HepG2 (cell line): ENCODE results near the gene ODAD4. TPM values are rescaled to one million over a fixed set of nuclear protein-coding genes. Genes with fewer than 3 reads are reported as not detected.
A peak's percentile ranks its signal among the peaks of the same experiment; 100 is the strongest.

ENCODE experiments used
- ASH2L ChIP-seq: fragments of 300-600, 200-600 bp; sonication (generic); IDR thresholded peaks from 2 replicates; pipeline ENCODE4 v1.7.0; 2017; ENCODE audit warnings: low read depth, mild to moderate bottlenecking, moderate library complexity, mixed read lengths, low read length; ENCODE audit not compliant: insufficient read length
- ESRRA ChIP-seq: sonication (generic); formaldehyde crosslinking; IDR thresholded peaks from 2 replicates; pipeline ENCODE4 v1.5.1; 2020; ENCODE audit warnings: mild to moderate bottlenecking, low read depth, missing genetic modification reagents
- FOSL2 ChIP-seq: sonication (generic); formaldehyde crosslinking; IDR thresholded peaks from 2 replicates; pipeline ENCODE4 v1.4.0; 2020; ENCODE audit warnings: missing genetic modification reagents
- GTF2F1 ChIP-seq: fragments of 150-350 bp; IDR thresholded peaks from 2 replicates; pipeline ENCODE4 v1.6.1; 2014; ENCODE audit warnings: low read length
- HNF1A ChIP-seq, 2 experiments: sonication (generic) in 1 of 2; formaldehyde crosslinking in 1 of 2; IDR thresholded peaks; 2 replicates each; pipeline versions ENCODE4 v1.4.0 to v1.6.1; 2016 to 2020; ENCODE audit warnings: borderline replicate concordance in 1 of 2, low read depth in 1 of 2, mild to moderate bottlenecking in 1 of 2, missing genetic modification reagents in 1 of 2
- KAT7 ChIP-seq: IDR thresholded peaks from 2 replicates; pipeline ENCODE4 v1.6.1; 2018; ENCODE audit warnings: borderline replicate concordance, missing compliant biosample characterization
- MXI1 ChIP-seq: IDR thresholded peaks from 3 replicates; pipeline ENCODE4 v1.6.1; 2012; ENCODE audit warnings: low read depth, low read length, inconsistent platforms, borderline replicate concordance
- NCOR1 ChIP-seq: fragments of 200-600 bp; sonication (generic); IDR thresholded peaks from 2 replicates; pipeline ENCODE4 v1.7.0; 2017; ENCODE audit warnings: antibody characterized with exemption, low read length, borderline replicate concordance
- NFATC3 ChIP-seq: sonication (generic); formaldehyde crosslinking; IDR thresholded peaks from 2 replicates; pipeline ENCODE4 v1.5.1; 2020; ENCODE audit warnings: mild to moderate bottlenecking, missing genetic modification reagents
- PCBP2 ChIP-seq: fragments of 200-400 bp; formaldehyde crosslinking; optimal IDR thresholded peaks from 2 replicates; pipeline ENCODE3; 2018; ENCODE audit warnings: low read length, low read depth; ENCODE audit not compliant: poor library complexity, severe bottlenecking
- PHF21A ChIP-seq: sonication (generic); formaldehyde crosslinking; IDR thresholded peaks from 2 replicates; pipeline ENCODE4 v1.5.0; 2020; ENCODE audit warnings: mild to moderate bottlenecking, missing genetic modification reagents
- REXO4 ChIP-seq: sonication (generic); formaldehyde crosslinking; IDR thresholded peaks from 2 replicates; pipeline ENCODE4 v1.8.0; 2022; ENCODE audit warnings: missing genetic modification reagents, mild to moderate bottlenecking, borderline replicate concordance
- SNAPC5 ChIP-seq: sonication (generic); formaldehyde crosslinking; IDR thresholded peaks from 2 replicates; pipeline ENCODE4 v1.8.1; 2023; ENCODE audit warnings: mild to moderate bottlenecking, missing genetic modification reagents, borderline replicate concordance
- ZKSCAN5 ChIP-seq: sonication (generic); formaldehyde crosslinking; IDR thresholded peaks from 2 replicates; pipeline ENCODE4 v1.5.1; 2020; ENCODE audit warnings: mild to moderate bottlenecking, missing genetic modification reagents
- ZNF207 ChIP-seq: fragments of 450-650 bp; IDR thresholded peaks from 2 replicates; pipeline ENCODE4 v1.6.1; 2016; ENCODE audit warnings: antibody characterized with exemption, borderline replicate concordance
- ZNF225 ChIP-seq: sonication (generic); formaldehyde crosslinking; IDR thresholded peaks from 2 replicates; pipeline ENCODE4 v1.4.0; 2020; ENCODE audit warnings: mild to moderate bottlenecking, missing genetic modification reagents
- ZNF264 ChIP-seq: sonication (generic); formaldehyde crosslinking; IDR thresholded peaks from 2 replicates; pipeline ENCODE4 v1.4.0; 2020; ENCODE audit warnings: missing genetic modification reagents
- ZNF367 ChIP-seq: sonication (generic); formaldehyde crosslinking; IDR thresholded peaks from 2 replicates; pipeline ENCODE4 v1.4.0; 2020; ENCODE audit warnings: missing genetic modification reagents, borderline replicate concordance
- ZNF382 ChIP-seq: sonication (generic); formaldehyde crosslinking; IDR thresholded peaks from 2 replicates; pipeline ENCODE4 v1.5.0; 2020; ENCODE audit warnings: missing genetic modification reagents, mild to moderate bottlenecking, borderline replicate concordance
- ZNF550 ChIP-seq: sonication (generic); formaldehyde crosslinking; IDR thresholded peaks from 2 replicates; pipeline ENCODE4 v1.4.0; 2020; ENCODE audit warnings: mild to moderate bottlenecking, missing genetic modification reagents, borderline replicate concordance
- ZNF660 ChIP-seq: sonication (generic); formaldehyde crosslinking; IDR thresholded peaks from 2 replicates; pipeline ENCODE4 v1.5.1; 2020; ENCODE audit warnings: mild to moderate bottlenecking, low read depth, missing genetic modification reagents, borderline replicate concordance
- polyA plus RNA-seq, 8 experiments: library from polyadenylated mRNA; depleted of rRNA in 3 of 8; stranded (reverse) in 7 of 8; unstranded in 1 of 8; fragments of >200 nt; fragmentation: Illumina TruSeq in 4 of 8; extraction: Trizol in 4 of 8; gene quantifications; 2 replicates each; pipeline versions ENCODE4 v1.2.1 to v1.2.3, GENCODE V29; 2011 to 2016; ENCODE audit warnings: low read depth in 4 of 8, missing spikeins in 1 of 8, mixed read lengths in 1 of 8; ENCODE audit not compliant: insufficient read depth in 1 of 8
- total RNA-seq, 5 experiments: library from RNA; depleted of rRNA; stranded (reverse); fragments of >200 nt; fragmentation: Illumina TruSeq; extraction: Trizol; gene quantifications; 2 replicates each; pipeline ENCODE4 v1.2.3, GENCODE V29; 2016; ENCODE audit warnings: low read depth in 1 of 5
- TF ChIP-seq, protein P1 (sequence below): IDR thresholded peaks from 2 replicates; pipeline ENCODE4 v1.6.1; 2016
- TF ChIP-seq, protein P2 (sequence below): sonication (generic); formaldehyde crosslinking; IDR thresholded peaks from 2 replicates; pipeline ENCODE4 v1.4.0; 2020; ENCODE audit warnings: missing genetic modification reagents

The ODAD4 gene
- total and polyA plus RNA-seq, 2 of the 13 experiments (the other 11 are each of a cell fraction or from before 2014, with no cell fraction given) = 0.48 to 0.53 TPM

- TF ChIP-seq, protein P1, sequence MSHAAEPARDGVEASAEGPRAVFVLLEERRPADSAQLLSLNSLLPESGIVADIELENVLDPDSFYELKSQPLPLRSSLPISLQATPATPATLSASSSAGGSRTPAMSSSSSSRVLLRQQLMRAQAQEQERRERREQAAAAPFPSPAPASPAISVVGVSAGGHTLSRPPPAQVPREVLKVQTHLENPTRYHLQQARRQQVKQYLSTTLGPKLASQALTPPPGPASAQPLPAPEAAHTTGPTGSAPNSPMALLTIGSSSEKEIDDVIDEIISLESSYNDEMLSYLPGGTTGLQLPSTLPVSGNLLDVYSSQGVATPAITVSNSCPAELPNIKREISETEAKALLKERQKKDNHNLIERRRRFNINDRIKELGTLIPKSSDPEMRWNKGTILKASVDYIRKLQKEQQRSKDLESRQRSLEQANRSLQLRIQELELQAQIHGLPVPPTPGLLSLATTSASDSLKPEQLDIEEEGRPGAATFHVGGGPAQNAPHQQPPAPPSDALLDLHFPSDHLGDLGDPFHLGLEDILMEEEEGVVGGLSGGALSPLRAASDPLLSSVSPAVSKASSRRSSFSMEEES (CRISPR knock-in tag) = no peak
- no peak for TF ChIP-seq PCBP2
- no peak for TF ChIP-seq ASH2L
- peak; percentile 75; the same call in 1 of the 2 replicates for TF ChIP-seq ESRRA (CRISPR knock-in tag)
- no peak for TF ChIP-seq ZKSCAN5 (CRISPR knock-in tag)
- no peak for TF ChIP-seq SNAPC5 (CRISPR knock-in tag)
- TF ChIP-seq ZNF207 = no peak
- 0 out of 2 replicates have a peak, but pooled peaks have one; percentile 26 for TF ChIP-seq ZNF550 (CRISPR knock-in tag)
- 0 out of 2 replicates have a peak, but pooled peaks have one; percentile 16 for TF ChIP-seq ZNF660 (CRISPR knock-in tag)
- TF ChIP-seq MXI1 = peak; percentile 14; the same call in 1 of the 3 replicates
- no peak for TF ChIP-seq GTF2F1
- no peak for TF ChIP-seq ZNF367 (CRISPR knock-in tag)
- TF ChIP-seq, protein P2, sequence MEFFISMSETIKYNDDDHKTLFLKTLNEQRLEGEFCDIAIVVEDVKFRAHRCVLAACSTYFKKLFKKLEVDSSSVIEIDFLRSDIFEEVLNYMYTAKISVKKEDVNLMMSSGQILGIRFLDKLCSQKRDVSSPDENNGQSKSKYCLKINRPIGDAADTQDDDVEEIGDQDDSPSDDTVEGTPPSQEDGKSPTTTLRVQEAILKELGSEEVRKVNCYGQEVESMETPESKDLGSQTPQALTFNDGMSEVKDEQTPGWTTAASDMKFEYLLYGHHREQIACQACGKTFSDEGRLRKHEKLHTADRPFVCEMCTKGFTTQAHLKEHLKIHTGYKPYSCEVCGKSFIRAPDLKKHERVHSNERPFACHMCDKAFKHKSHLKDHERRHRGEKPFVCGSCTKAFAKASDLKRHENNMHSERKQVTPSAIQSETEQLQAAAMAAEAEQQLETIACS (CRISPR knock-in tag) = no peak
- no peak for TF ChIP-seq ZNF382
- TF ChIP-seq HNF1A (IDR thresholded peaks at IDR 0.05; ENCODE audit: low read depth) = no peak
- 0 out of 2 replicates have a peak, but pooled peaks have one; percentile 10 for TF ChIP-seq HNF1A (CRISPR knock-in tag; IDR thresholded peaks at IDR 0.05; ENCODE audit: borderline replicate concordance)
- TF ChIP-seq PHF21A = peak; percentile 37; the same call in 1 of the 2 replicates
- TF ChIP-seq KAT7 = no peak
- no peak for TF ChIP-seq FOSL2 (CRISPR knock-in tag)
- no peak for TF ChIP-seq NFATC3 (CRISPR knock-in tag)
- TF ChIP-seq REXO4 (CRISPR knock-in tag) = no peak
- no peak for TF ChIP-seq NCOR1
- no peak; the same call in 1 of the 2 replicates for TF ChIP-seq ZNF225 (CRISPR knock-in tag)
- TF ChIP-seq ZNF264 (CRISPR knock-in tag) = no peak
Measured at GRCh38 chr17:41919165-41919817, 11.1 kb upstream of the ODAD4 start (continued).
